Measurements from ENCODE around the gene C9orf85. TPM values are rescaled to one million over a fixed set of nuclear protein-coding genes. Genes with fewer than 3 reads are reported as not detected.
"Not testable (repeated sequence)": the region's sequence is repeated elsewhere in the genome, so short reads cannot be mapped to it uniquely, and the experiment has no call there.

Gene C9orf85
- total RNA-seq, 4 donors from 2014 or later: 8.2 to 12.7 (median 11.4) TPM

- TF ChIP-seq CTCF (IDR thresholded peaks at IDR 0.05): no peak
- ATAC-seq (ENCODE audit: low FRiP score) (no peak), DNase-seq (ENCODE audit: low spot score) (no peak)
These were observed 26.5 kb downstream of the C9orf85 start for GRCh38 chr9:71937898-71938297.

GRCh38 chr9:71941060-71941568 lies 29.7 kb downstream of the C9orf85 start:
- no peak for ATAC-seq (ENCODE audit: low FRiP score)
- TF ChIP-seq CTCF (IDR thresholded peaks at IDR 0.05): no peak
- DNase-seq (ENCODE audit: low spot score): no peak

- no peak for TF ChIP-seq CTCF (IDR thresholded peaks at IDR 0.05)
- ATAC-seq (ENCODE audit: low FRiP score): no peak
- no peak for DNase-seq (ENCODE audit: low spot score)
These were observed 30.6 kb downstream of the C9orf85 start for GRCh38 chr9:71941998-71942567.

GRCh38 chr9:71944754-71945375 lies 33.4 kb downstream of the C9orf85 start:
- no peak for TF ChIP-seq CTCF (IDR thresholded peaks at IDR 0.05)
- no peak for DNase-seq (ENCODE audit: low spot score)

GRCh38 chr9:71954652-71955051 lies 43.2 kb downstream of the C9orf85 start:
- not testable (repeated sequence) for DNase-seq (ENCODE audit: low spot score); ATAC-seq (ENCODE audit: low FRiP score)

More at GRCh38 chr9:71944754-71945375, 33.4 kb downstream of the C9orf85 start:
- no peak for ATAC-seq (ENCODE audit: low FRiP score)

GRCh38 chr9:71955300-71955915 lies 44.0 kb downstream of the C9orf85 start:
- DNase-seq (ENCODE audit: low spot score) (no peak), ATAC-seq (ENCODE audit: low FRiP score) (no peak)
- TF ChIP-seq CTCF (IDR thresholded peaks at IDR 0.05): no peak

- ATAC-seq (ENCODE audit: low FRiP score) (no peak), DNase-seq (ENCODE audit: low spot score) (no peak)
- no peak for TF ChIP-seq CTCF (IDR thresholded peaks at IDR 0.05)
These were observed 50.9 kb downstream of the C9orf85 start for GRCh38 chr9:71962328-71962727.

- not testable (repeated sequence) for DNase-seq (ENCODE audit: low spot score); ATAC-seq (ENCODE audit: low FRiP score)
These were observed 52.1 kb downstream of the C9orf85 start for GRCh38 chr9:71963471-71963996.

Measured in omental fat pad (tissue), 4 donors.